Kidney epithelial cell (primary cell): ENCODE data around the gene ODAD4. TPM values are rescaled to one million over a fixed set of nuclear protein-coding genes. Genes with fewer than 3 reads are reported as not detected.
"Not testable (repeated sequence)": the region's sequence is repeated elsewhere in the genome, so short reads cannot be mapped to it uniquely, and the experiment has no call there.

Source experiments
- DNase-seq: peaks from one replicate; pipeline ENCODE4 v3.0.0-alpha.2; 2010; ENCODE audit warnings: low read depth
- H3K27me3 ChIP-seq: 2 replicates; pipeline ENCODE4 v1.6.0; 2011; ENCODE audit warnings: low read length; ENCODE audit not compliant: control insufficient read depth, insufficient read depth
- H3K36me3 ChIP-seq: 2 replicates; pipeline ENCODE4 v1.5.1; 2011; ENCODE audit warnings: low read length; ENCODE audit not compliant: control insufficient read depth, insufficient read depth
- H3K4me3 ChIP-seq: 2 replicates; pipeline ENCODE4 v1.5.1; 2011; ENCODE audit warnings: low read depth, mild to moderate bottlenecking, control low read depth, low read length
- total RNA-seq: library from RNA; depleted of rRNA; stranded (reverse); fragments of >200 nt; gene quantifications from 2 replicates; pipeline ENCODE4 v1.2.3, GENCODE V29; 2015
- TF ChIP-seq, protein P1 (sequence below): IDR thresholded peaks from 2 replicates; pipeline ENCODE4 v1.5.1; 2011; ENCODE audit warnings: mild to moderate bottlenecking, moderate library complexity, low read length, control low read depth, inconsistent platforms; ENCODE audit not compliant: insufficient read depth, poor library complexity, severe bottlenecking

ODAD4 gene
- total RNA-seq, 1 donor from 2014 or later: 0.84 TPM

DNA sequence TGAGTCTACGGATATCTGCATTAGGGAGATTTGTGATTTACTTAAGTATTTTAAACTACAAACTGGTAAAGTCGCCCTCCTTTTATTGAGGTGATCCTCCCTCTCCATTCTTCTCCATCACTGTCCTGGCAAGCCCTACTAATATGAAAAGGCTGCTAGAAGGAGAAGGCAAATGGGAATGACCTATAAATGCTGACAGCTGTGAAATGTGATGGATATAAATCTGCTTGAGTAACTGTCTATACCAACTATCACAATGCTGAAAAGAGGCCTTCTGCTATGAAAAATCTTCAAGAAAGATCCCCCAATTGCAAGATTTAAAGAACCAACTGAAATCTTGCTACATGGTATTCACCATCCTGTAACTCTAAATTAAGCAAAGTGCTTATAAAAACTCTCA lies 71.3 kb downstream of the ODAD4 start:
- TF ChIP-seq, protein P1, sequence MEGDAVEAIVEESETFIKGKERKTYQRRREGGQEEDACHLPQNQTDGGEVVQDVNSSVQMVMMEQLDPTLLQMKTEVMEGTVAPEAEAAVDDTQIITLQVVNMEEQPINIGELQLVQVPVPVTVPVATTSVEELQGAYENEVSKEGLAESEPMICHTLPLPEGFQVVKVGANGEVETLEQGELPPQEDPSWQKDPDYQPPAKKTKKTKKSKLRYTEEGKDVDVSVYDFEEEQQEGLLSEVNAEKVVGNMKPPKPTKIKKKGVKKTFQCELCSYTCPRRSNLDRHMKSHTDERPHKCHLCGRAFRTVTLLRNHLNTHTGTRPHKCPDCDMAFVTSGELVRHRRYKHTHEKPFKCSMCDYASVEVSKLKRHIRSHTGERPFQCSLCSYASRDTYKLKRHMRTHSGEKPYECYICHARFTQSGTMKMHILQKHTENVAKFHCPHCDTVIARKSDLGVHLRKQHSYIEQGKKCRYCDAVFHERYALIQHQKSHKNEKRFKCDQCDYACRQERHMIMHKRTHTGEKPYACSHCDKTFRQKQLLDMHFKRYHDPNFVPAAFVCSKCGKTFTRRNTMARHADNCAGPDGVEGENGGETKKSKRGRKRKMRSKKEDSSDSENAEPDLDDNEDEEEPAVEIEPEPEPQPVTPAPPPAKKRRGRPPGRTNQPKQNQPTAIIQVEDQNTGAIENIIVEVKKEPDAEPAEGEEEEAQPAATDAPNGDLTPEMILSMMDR: no peak
- Histone ChIP-seq H3K36me3 (peaks cover 5% of the 10 kb centered on the region), H3K4me3 (no peak overlapping the region), H3K27me3 (no peaks in the 10 kb centered on the region)
- DNase-seq: no peak

DNA sequence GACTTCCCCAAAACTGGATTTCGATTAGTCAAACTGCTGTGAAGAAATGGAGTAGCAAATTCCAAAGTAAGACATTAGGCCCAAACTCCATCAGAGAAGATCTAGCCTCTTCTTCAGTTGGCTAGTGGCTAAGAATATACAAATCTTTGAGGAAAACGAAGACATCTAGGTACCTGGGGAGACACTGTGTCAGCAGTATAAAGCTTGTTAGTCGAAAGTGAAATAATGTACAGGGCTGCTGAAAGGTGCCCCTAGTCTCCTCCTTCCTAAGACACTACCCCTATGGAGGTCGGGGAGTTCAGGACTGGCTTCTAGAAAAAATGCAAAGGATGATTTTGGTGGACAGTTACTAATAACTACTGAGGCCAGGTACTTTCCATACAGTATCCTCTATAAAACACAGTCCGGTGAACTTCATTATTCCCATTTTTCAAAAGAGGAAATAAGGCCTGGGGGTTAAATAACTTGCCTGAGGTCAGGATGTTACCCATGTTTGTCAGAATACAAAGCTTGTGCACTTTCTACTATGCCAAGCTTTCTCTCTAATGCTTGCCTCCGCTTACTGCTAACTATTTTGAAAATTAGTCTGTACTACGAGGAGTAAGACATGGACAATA lies 71.9 kb downstream of the ODAD4 start:
- no peak for DNase-seq
- Histone ChIP-seq H3K4me3 (no peak overlapping the region), H3K36me3 (peaks cover 3% of the 10 kb centered on the region), H3K27me3 (no peaks in the 10 kb centered on the region)
- TF ChIP-seq, protein P1: no peak

DNA sequence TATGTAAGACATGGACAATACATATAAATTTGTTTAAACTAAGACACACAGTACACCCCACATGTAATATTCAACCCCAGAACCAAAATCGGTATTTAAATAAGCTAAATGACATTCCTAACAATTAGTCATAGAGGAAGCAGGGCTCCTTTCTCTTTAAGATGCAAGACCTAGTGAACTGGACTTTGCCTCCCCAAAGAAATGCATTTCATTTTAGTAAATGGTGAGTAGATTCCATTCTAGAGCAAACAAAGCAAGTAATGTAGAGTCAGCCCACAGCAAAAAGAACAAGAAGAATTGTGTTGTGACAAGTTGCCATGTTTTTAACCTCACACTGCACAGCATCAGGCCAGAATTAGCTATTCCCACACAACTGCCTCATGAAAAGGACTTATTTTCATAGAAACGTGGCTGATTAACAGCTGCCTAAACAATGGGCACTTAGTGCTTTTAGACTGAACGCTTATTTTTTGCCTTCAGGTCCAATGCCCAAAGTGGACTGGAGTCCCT lies 72.4 kb downstream of the ODAD4 start:
- DNase-seq: no peak
- TF ChIP-seq, protein P1: no peak
- H3K27me3 ChIP-seq: no peaks in the 10 kb centered on the region
- H3K36me3 ChIP-seq: peaks cover 3% of the 10 kb centered on the region
- no peak overlapping the region for H3K4me3 ChIP-seq

DNA sequence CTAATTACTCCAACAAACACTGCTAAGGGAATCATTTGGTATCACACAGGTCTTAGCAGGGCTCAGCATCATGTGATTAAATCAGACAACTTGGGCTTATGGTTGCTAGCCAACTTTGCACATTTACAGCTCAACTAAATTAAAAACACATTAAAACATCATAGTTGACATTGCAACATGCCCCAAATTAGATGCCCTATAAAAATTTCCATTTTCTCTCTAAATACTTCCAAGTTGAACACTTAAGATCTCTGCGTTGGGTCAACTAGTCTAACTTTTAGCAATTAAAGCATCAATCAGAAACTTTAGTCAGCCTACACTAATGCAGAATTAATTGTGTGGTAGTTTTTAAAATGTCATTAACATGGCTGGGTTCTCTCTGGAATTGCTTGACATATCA lies 74.7 kb downstream of the ODAD4 start:
- no peak for DNase-seq
- Histone ChIP-seq H3K27me3 (no peaks in the 10 kb centered on the region), H3K4me3 (no peak overlapping the region), H3K36me3 (peaks cover 1% of the 10 kb centered on the region)
- TF ChIP-seq, protein P1: no peak

DNA sequence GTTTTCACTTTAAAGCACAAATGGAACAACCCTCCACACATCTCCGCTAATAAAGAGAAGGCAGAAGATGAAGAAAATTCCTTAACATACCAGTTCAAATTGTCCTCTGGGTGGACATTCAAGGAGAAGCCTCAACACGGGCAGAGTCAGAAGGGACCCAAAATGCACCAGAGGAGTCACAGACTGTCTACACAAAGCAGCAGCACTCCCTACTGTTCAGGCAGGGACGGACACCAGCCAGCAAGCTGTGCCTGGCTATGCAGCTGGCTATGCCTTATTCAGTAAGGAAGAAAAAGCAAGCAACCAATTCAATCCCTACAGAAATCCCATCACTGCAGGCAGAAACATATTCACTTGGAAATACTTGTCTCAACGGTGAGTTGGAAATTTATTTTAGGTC lies 78.8 kb downstream of the ODAD4 start:
- no peaks in the 10 kb centered on the region for H3K36me3 ChIP-seq
- H3K4me3 ChIP-seq: no peak overlapping the region
- TF ChIP-seq, protein P1: no peak
- no peaks in the 10 kb centered on the region for H3K27me3 ChIP-seq
- no peak for DNase-seq

DNA sequence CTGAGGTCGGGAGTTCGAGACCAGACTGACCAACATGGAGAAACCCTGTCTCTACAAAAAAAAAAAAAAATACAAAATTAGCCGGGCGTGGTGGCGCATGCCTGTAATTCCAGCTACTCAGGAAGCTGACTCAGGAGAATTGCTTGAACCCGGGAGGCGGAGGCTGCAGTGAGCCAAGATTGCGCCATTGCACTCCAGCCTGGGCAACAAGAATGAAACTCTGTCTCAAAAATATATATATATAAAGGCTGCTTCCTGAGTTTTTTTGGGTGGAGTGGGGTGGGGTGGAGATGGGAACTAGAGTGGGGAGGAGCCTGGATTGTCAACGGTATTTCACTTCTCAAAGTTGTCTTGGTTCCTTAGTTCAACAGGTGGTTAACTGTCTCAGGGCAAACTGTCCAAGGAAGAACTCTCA lies 79.9 kb downstream of the ODAD4 start:
- not testable (repeated sequence) for H3K27me3 ChIP-seq, DNase-seq, H3K4me3 ChIP-seq, H3K36me3 ChIP-seq
